HEK293T (cell line): ENCODE measurements around the gene ATOH7.

Experiments
- ELF4 ChIP-seq: fragments of 450-650 bp; IDR thresholded peaks from 2 replicates; pipeline ENCODE4 v1.6.1; 2017; ENCODE audit warnings: antibody characterized with exemption
- FOXA1 ChIP-seq: fragments of 450-650 bp; IDR thresholded peaks from 2 replicates; pipeline ENCODE4 v1.6.1; 2016; ENCODE audit warnings: mild to moderate bottlenecking
- FOXM1 ChIP-seq: fragments of 450-650 bp; IDR thresholded peaks from 2 replicates; pipeline ENCODE4 v1.6.1; 2017; ENCODE audit warnings: mild to moderate bottlenecking, borderline replicate concordance
- LEF1 ChIP-seq: fragments of 450-650 bp; IDR thresholded peaks from 2 replicates; pipeline ENCODE4 v1.6.1; 2017; ENCODE audit warnings: mild to moderate bottlenecking, borderline replicate concordance
- SP1 ChIP-seq: fragments of 450-650 bp; IDR thresholded peaks from 2 replicates; pipeline ENCODE4 v1.6.1; 2017

DNA sequence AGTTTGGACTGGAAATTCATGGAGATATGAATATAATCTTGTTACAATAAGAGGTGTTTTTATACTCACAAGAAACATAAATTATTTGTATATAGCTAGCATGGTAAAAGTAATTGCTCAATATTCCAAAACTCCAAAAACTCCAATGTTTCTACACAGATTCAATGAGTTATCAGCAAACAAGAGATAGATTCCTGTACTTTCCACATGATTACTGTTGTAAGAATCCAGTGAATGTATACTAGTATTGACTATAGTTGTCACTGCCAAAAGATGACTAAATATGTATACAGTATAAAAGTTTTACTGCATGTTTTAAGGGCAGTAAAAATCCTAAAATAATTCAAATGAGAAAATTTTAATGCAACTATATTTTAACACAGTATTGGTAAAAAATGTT, 10.7 kb downstream of the ATOH7 start:
- TF ChIP-seq LEF1 (no peak), ELF4 (no peak), FOXM1 (no peak), FOXA1 (no peak), SP1 (no peak)
